Gastrocnemius medialis (tissue), 4 donors: Measurements from ENCODE around the gene NCK2.

Source experiments
- POLR2A ChIP-seq, 2 donors: fragments of 450-650 bp; IDR thresholded peaks; one replicate each; pipeline ENCODE4 v1.6.1; 2017; ENCODE audit warnings: antibody characterized with exemption in 2 of 2, mild to moderate bottlenecking in 2 of 2, moderate library complexity in 2 of 2
- TF ChIP-seq, protein P1 (sequence below), 5 experiments: fragments of 450-650 bp in 3 of 5; fragments of 200-600 bp in 2 of 5; sonication (generic) in 2 of 5; IDR thresholded peaks in 4 of 5; conservative IDR thresholded peaks in 1 of 5; 1 replicate in 4 of 5; 2 replicates in 1 of 5; pipeline ENCODE4 v1.5.1; 2016 to 2019; ENCODE audit warnings: antibody characterized with exemption in 5 of 5, mild to moderate bottlenecking in 3 of 5, moderate library complexity in 3 of 5

DNA sequence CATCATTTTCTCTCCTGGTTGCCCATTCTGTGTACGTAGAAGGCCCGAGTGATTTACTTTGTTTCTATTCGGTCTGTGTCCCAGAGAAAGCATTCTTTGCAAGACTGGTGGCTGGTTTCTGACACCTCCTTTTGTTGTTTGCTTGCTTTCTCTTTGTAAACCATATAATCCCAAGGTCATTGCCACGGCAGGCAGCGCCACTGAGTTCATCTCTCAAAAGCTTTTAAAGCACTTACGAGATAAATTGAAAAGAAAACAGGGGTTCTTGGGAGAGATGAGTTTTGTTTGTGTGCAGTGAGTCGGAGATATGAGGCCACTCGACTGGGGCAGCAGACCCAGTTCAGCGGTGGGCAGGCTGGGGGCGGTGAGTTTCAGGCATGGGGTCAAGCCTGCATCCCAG is 137.6 kb downstream of the NCK2 start:
- TF ChIP-seq, protein P1, sequence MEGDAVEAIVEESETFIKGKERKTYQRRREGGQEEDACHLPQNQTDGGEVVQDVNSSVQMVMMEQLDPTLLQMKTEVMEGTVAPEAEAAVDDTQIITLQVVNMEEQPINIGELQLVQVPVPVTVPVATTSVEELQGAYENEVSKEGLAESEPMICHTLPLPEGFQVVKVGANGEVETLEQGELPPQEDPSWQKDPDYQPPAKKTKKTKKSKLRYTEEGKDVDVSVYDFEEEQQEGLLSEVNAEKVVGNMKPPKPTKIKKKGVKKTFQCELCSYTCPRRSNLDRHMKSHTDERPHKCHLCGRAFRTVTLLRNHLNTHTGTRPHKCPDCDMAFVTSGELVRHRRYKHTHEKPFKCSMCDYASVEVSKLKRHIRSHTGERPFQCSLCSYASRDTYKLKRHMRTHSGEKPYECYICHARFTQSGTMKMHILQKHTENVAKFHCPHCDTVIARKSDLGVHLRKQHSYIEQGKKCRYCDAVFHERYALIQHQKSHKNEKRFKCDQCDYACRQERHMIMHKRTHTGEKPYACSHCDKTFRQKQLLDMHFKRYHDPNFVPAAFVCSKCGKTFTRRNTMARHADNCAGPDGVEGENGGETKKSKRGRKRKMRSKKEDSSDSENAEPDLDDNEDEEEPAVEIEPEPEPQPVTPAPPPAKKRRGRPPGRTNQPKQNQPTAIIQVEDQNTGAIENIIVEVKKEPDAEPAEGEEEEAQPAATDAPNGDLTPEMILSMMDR (IDR thresholded peaks at IDR 0.05 in 4 of 5, conservative IDR thresholded peaks at IDR 0.05 in 1 of 5), result no peak
- TF ChIP-seq POLR2A (IDR thresholded peaks at IDR 0.05), result no peak
